Measurements from ENCODE around the gene KCNMA1. TPM values are rescaled to one million over a fixed set of nuclear protein-coding genes. Genes with fewer than 3 reads are reported as not detected.

KCNMA1 gene
- polyA plus RNA-seq, 1 of the 3 experiments (the other 2 are of a cell fraction): 107 TPM

GRCh38 chr10:77599651-77600050, 38.0 kb downstream of the KCNMA1 start:
- no peak for DNase-seq
- Histone ChIP-seq H3K36me3 (replicated peaks in 1 of 2; ENCODE audit: control insufficient read depth in 1 of 2, insufficient read depth in 2 of 2, low read length in 1 of 2) (no peaks in the 10 kb centered on the region), H2AFZ (ENCODE audit: low read depth) (no peak overlapping the region), H3K9ac (no peak overlapping the region), H3K79me2 (ENCODE audit: insufficient read depth) (peaks cover 26% of the 10 kb centered on the region; the same call in 1 of the 2 replicates), H3F3A (replicated peaks; ENCODE audit: insufficient read depth) (peaks cover 8% of the 10 kb centered on the region), H3K4me2 (no peak overlapping the region), H3K9me2 (no peaks in the 10 kb centered on the region), H3K4me1 (ENCODE audit: control insufficient read depth in 1 of 2, insufficient read depth in 2 of 2, low read depth in 1 of 2, low read length in 1 of 2) (peaks cover 0 to 12% of the 10 kb centered on the region in 2 experiments; a peak in 1 of 4 replicates), H4K20me1 (ENCODE audit: insufficient read depth) (0 out of 2 replicates have a peak, but pooled peaks cover 2% of the 10 kb centered on the region), H3K9me3 (no peaks in the 10 kb centered on the region), H3K27ac (ENCODE audit: low read depth in 2 of 2, low read length in 1 of 2) (no peak overlapping the region), H3K27me3 (ENCODE audit: insufficient read depth) (no peaks in the 10 kb centered on the region), H3K4me3 (ENCODE audit: low read depth in 2 of 2, low read length in 1 of 2) (no peak overlapping the region)
- ChIA-PET CTCF (interaction anchor here (1.1 kb wide), 2 partner anchors 205 to 207 kb away, joined by 3 read pairs; no protein-coding TSS in a partner anchor), POLR2A (no interaction called here)
- WGBS (ENCODE audit: low lambda C conversion rate): 100% methylated on average over 4 of the region's 4 CpGs
- TF ChIP-seq TAF1 (IDR thresholded peaks at IDR 0.05; ENCODE audit: borderline replicate concordance, low read depth, low read length) (no peak), RAD21 (IDR thresholded peaks at IDR 0.05; ENCODE audit: low read length) (no peak), POLR2AphosphoS5 (IDR thresholded peaks at IDR 0.05; ENCODE audit: low read depth, low read length) (no peak), MAX (IDR thresholded peaks at IDR 0.05; ENCODE audit: low read depth) (no peak), YY1 (IDR thresholded peaks at IDR 0.05; ENCODE audit: low read depth) (no peak), ELF1 (IDR thresholded peaks at IDR 0.05) (no peak)

GRCh38 chr10:77598606-77599005, 39.0 kb downstream of the KCNMA1 start:
- Histone ChIP-seq H3K36me3 (replicated peaks in 1 of 2; ENCODE audit: control insufficient read depth in 1 of 2, insufficient read depth in 2 of 2, low read length in 1 of 2) (no peaks in the 10 kb centered on the region), H3K79me2 (ENCODE audit: insufficient read depth) (peaks cover 32% of the 10 kb centered on the region; the same call in 1 of the 2 replicates), H3K9me3 (no peaks in the 10 kb centered on the region), H3K27ac (ENCODE audit: low read depth in 2 of 2, low read length in 1 of 2) (no peak overlapping the region), H3K27me3 (ENCODE audit: insufficient read depth) (no peaks in the 10 kb centered on the region), H3K4me1 (ENCODE audit: control insufficient read depth in 1 of 2, insufficient read depth in 2 of 2, low read depth in 1 of 2, low read length in 1 of 2) (peaks cover 6 to 10% of the 10 kb centered on the region in 2 experiments; a peak in 2 of 4 replicates), H4K20me1 (ENCODE audit: insufficient read depth) (0 out of 2 replicates have a peak, but pooled peaks cover 2% of the 10 kb centered on the region), H3K9me2 (no peaks in the 10 kb centered on the region), H3F3A (replicated peaks; ENCODE audit: insufficient read depth) (peaks cover 8% of the 10 kb centered on the region), H3K9ac (no peak overlapping the region), H2AFZ (ENCODE audit: low read depth) (no peak overlapping the region), H3K4me3 (ENCODE audit: low read depth in 2 of 2, low read length in 1 of 2) (no peak overlapping the region), H3K4me2 (no peak overlapping the region)
- TF ChIP-seq, protein P1, sequence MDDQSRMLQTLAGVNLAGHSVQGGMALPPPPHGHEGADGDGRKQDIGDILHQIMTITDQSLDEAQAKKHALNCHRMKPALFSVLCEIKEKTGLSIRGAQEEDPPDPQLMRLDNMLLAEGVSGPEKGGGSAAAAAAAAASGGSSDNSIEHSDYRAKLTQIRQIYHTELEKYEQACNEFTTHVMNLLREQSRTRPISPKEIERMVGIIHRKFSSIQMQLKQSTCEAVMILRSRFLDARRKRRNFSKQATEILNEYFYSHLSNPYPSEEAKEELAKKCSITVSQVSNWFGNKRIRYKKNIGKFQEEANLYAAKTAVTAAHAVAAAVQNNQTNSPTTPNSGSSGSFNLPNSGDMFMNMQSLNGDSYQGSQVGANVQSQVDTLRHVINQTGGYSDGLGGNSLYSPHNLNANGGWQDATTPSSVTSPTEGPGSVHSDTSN (IDR thresholded peaks at IDR 0.05): no peak
- no peak for TF ChIP-seq ELF1 (IDR thresholded peaks at IDR 0.05)
- TF ChIP-seq RCOR1 (IDR thresholded peaks at IDR 0.05; ENCODE audit: low read length): no peak
- ChIA-PET POLR2A (no interaction called here), CTCF (interaction anchor here (0.9 kb wide), 1 partner anchor 347 kb away, joined by 3 read pairs; no protein-coding TSS in a partner anchor)
- whole genome bisulfite sequencing (ENCODE audit: low lambda C conversion rate): 81% methylated on average over 7 of the region's 7 CpGs
- no peak for DNase-seq

GRCh38 chr10:77597560-77597959, 40.0 kb downstream of the KCNMA1 start:
- Histone ChIP-seq H3K79me2 (ENCODE audit: insufficient read depth) (peaks cover 32% of the 10 kb centered on the region; the same call in 1 of the 2 replicates), H3K27me3 (ENCODE audit: insufficient read depth) (no peaks in the 10 kb centered on the region), H3K27ac (ENCODE audit: low read depth in 2 of 2, low read length in 1 of 2) (no peak overlapping the region)

More at GRCh38 chr10:77597560-77597959, 40.0 kb downstream of the KCNMA1 start:
- H3K4me3 ChIP-seq (ENCODE audit: low read depth in 2 of 2, low read length in 1 of 2): no peak overlapping the region
- H3K4me1 ChIP-seq (ENCODE audit: control insufficient read depth in 1 of 2, insufficient read depth in 2 of 2, low read depth in 1 of 2, low read length in 1 of 2): peaks cover 2 to 14% of the 10 kb centered on the region in 2 experiments; a peak in 2 of 4 replicates
- peaks cover 13% of the 10 kb centered on the region for H3F3A ChIP-seq (replicated peaks; ENCODE audit: insufficient read depth)
- no peaks in the 10 kb centered on the region for H3K36me3 ChIP-seq (replicated peaks in 1 of 2; ENCODE audit: control insufficient read depth in 1 of 2, insufficient read depth in 2 of 2, low read length in 1 of 2)
- H3K9me2 ChIP-seq: no peaks in the 10 kb centered on the region
- H2AFZ ChIP-seq (ENCODE audit: low read depth): no peak overlapping the region
- DNase-seq: no peak
- ChIA-PET POLR2A (no interaction called here), CTCF (no interaction called here)
- H3K9me3 ChIP-seq: no peaks in the 10 kb centered on the region
- no peak for TF ChIP-seq ELF1 (IDR thresholded peaks at IDR 0.05)
- 0 out of 2 replicates have a peak, but pooled peaks cover 2% of the 10 kb centered on the region for H4K20me1 ChIP-seq (ENCODE audit: insufficient read depth)
- no peak overlapping the region for H3K9ac ChIP-seq
- no peak overlapping the region for H3K4me2 ChIP-seq

All from SK-N-SH (cell line).